ENCODE results near the gene STAC3.

The STAC3 gene

GRCh38 chr12:57226588-57227314 lies 24.2 kb downstream of the STAC3 start:
- no peak for TF ChIP-seq ZNF274 (IDR thresholded peaks at IDR 0.05; ENCODE audit: low read depth, low read length)
- H3K4me3 ChIP-seq (ENCODE audit: low read length), result no peak overlapping the region; the same call in 1 of the 2 replicates

DNA sequence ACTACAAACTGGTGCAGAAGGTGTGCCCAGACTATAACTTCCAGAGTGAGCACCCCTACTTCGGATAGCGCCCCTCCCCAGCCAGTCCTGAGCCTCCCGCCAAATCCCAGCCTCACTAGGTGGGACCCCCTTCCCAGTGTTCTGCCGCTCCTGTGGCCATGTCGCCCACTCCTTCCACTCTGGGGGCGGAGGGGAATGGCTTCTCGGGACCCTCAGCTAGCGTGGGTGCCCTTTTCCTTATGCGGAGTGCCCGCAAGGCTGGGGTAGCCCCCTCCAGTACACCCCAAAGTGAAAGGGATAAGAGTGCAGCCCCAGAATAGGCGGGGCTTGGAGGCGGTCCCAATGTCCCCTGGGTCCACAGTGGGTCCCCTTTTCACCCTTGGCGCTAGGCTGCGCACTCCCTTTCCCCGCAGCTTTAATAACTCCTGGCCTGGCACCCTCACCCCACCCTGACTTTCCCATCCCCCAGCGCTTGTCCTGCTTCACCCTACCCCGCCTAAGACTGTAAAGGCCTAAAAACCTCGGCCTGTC lies 25.2 kb downstream of the STAC3 start:
- no peak for TF ChIP-seq ZNF274 (IDR thresholded peaks at IDR 0.05; ENCODE audit: low read depth, low read length)
- H3K4me3 ChIP-seq (ENCODE audit: low read length), result no peak overlapping the region

GRCh38 chr12:57224973-57225679 lies 25.9 kb downstream of the STAC3 start:
- TF ChIP-seq ZNF274 (IDR thresholded peaks at IDR 0.05; ENCODE audit: low read depth, low read length), result no peak
- no peak overlapping the region for H3K4me3 ChIP-seq (ENCODE audit: low read length)

GRCh38 chr12:57224278-57224972 lies 26.6 kb downstream of the STAC3 start:
- TF ChIP-seq ZNF274 (IDR thresholded peaks at IDR 0.05; ENCODE audit: low read depth, low read length), result no peak
- H3K4me3 ChIP-seq (ENCODE audit: low read length), result no peak overlapping the region

DNA sequence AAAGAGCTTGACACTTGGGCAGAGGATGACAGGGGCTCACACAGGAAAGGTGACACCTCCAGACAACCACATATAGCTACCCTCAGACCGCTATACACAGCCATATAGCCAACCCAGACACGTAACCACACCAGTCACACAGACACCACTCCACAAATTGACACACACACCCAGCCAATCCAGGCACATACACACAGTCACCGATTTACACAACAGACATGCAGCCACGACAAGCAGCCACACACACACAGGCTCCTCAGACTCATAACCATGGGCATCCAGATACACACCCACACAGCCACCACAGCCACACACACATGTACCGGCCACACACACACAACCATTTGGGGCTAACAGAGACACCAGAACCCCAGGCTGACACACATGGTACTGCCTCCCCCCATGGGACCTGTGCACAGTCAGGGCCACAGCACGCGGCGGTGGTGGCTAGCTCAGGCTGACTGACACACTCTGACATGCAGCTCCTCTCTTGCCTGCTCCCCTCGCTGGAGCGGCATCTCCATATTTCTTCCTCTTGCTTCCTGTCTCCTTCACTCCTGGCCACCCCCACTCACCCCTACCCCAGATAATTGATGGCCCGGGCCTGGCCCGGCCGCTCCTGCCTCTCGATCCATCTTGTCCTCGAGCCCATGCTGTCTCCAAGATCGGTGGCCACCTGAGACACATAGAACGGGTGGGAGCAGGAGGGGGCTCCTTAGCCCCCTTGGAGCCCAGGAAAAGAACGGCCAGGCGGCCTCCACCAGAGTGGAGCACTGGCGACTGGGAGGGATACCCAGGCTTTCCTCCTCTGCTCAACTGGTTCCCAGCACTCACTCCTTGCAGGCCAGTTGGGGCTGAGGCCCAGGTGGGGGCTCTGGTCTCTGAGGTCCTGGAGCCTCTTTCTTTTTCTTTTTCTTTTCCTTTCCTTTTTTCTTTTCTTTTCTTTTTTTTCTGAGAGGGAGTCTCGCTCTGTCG lies 27.5 kb downstream of the STAC3 start:
- no peak overlapping the region for H3K4me3 ChIP-seq (ENCODE audit: low read length)
- no peak for TF ChIP-seq ZNF274 (IDR thresholded peaks at IDR 0.05; ENCODE audit: low read depth, low read length)

GRCh38 chr12:57222286-57223190 lies 28.4 kb downstream of the STAC3 start:
- no peak for TF ChIP-seq ZNF274 (IDR thresholded peaks at IDR 0.05; ENCODE audit: low read depth, low read length)
- no peak overlapping the region for H3K4me3 ChIP-seq (ENCODE audit: low read length)

GRCh38 chr12:57221169-57221917 lies 29.6 kb downstream of the STAC3 start:
- H3K4me3 ChIP-seq (ENCODE audit: low read length), result no peak overlapping the region
- no peak for TF ChIP-seq ZNF274 (IDR thresholded peaks at IDR 0.05; ENCODE audit: low read depth, low read length)

GRCh38 chr12:57220770-57221168 lies 30.2 kb downstream of the STAC3 start:
- no peak for TF ChIP-seq ZNF274 (IDR thresholded peaks at IDR 0.05; ENCODE audit: low read depth, low read length)
- no peak overlapping the region for H3K4me3 ChIP-seq (ENCODE audit: low read length)

DNA sequence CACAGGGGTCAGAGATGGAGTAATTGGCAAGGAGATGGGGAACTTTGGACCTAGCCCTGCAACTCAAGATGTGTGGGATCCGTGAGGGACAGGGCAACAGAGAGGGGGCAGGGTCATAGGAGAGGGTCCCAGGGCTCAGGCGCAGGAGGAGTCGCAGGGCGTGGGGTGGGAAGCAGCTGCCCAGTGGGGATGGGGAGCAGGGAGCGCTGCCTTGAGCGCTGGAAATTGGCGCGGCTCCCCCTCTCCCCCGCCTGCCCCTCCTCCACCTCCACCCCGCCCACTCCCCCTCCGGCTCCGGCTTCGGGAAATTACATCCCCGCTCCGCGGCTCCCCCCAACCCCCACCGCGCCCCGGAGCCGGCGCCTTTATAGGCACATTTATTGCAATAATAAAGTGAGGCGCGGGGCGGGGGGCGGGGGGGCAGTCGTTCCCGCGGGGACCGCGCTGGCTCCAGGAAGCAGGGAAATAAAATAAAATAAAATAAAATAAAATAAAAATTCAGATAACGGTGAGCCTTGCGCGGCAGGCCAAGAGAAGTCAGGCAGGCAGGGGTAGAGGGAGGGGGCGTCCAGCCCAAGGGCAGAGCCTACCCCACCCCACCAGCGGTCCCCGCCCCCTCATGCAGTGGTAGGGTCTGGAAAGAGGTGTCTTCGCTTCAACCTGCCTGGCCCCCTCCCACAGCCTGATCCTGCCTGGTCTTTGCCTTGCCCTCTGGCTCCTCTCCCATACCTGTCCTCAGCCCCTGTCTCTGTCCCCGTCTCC lies 30.8 kb downstream of the STAC3 start:
- no peak for TF ChIP-seq ZNF274 (IDR thresholded peaks at IDR 0.05; ENCODE audit: low read depth, low read length)
- no peak overlapping the region for H3K4me3 ChIP-seq (ENCODE audit: low read length)

DNA sequence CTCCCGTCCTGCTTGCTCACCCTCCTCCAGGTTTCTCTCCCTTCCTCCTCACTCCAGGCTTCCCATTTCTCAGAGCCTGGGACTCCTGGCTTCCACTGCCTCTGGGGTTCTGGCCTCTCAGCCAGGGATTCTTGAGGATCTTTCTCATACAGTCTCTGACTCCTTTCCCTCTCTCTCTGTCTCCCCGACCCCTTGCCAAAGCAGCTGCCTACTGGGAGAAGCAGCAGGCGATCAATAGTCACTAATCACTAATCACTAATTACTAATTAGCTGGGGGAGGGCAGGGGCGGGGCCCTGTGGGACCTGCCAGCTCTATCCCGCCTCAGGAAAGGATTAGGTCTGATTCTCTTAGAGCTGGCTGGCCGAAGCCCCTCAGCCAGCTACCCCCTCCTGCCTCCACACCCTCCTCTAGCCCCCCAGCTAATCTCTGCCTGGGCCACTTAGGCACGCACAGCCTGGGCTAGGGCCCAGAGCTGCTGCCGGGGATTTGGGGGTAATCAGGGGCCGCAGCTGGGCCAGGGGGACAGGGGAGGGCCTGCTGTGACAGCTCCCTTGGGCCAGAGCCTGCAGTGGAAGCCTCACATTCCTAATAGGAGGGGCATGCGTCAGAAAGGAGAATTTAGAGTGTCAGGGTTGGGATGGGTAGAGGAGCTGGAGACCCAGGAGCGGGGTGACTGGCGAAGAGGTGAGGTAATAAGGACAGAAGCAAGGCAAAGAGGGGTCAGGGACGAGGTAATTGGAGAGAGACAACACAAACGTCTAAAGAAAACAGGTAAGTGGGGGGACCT lies 31.6 kb downstream of the STAC3 start:
- TF ChIP-seq ZNF274 (IDR thresholded peaks at IDR 0.05; ENCODE audit: low read depth, low read length), result no peak
- H3K4me3 ChIP-seq (ENCODE audit: low read length), result no peak overlapping the region
